OCI-LY1 (cell line): ENCODE results near the gene NRAS.

Experiments
- H2AFZ ChIP-seq: fragments of 200-600 bp; sonication (generic), shearing (Covaris generic); 2 replicates; pipeline ENCODE4 v1.6.0; 2014; ENCODE audit warnings: antibody characterized with exemption, mild to moderate bottlenecking, low read length
- H3F3A ChIP-seq: fragments of 200-600 bp; sonication (generic), shearing (Covaris generic); 2 replicates; pipeline ENCODE4 v1.6.0; 2014; ENCODE audit warnings: mild to moderate bottlenecking, antibody characterized with exemption, low read length, moderate library complexity; ENCODE audit not compliant: insufficient read depth
- H3K27ac ChIP-seq: fragments of 200-600 bp; sonication (generic); 2 replicates; pipeline ENCODE4 v1.5.1; 2014; ENCODE audit warnings: low read length, mixed run types, mild to moderate bottlenecking, low read depth; ENCODE audit not compliant: poor library complexity, severe bottlenecking
- H3K27me3 ChIP-seq: fragments of 200-600 bp; sonication (generic); 2 replicates; pipeline ENCODE4 v1.6.0; 2014; ENCODE audit warnings: antibody characterized with exemption, mild to moderate bottlenecking, low read length, moderate library complexity; ENCODE audit not compliant: insufficient read depth
- H3K36me3 ChIP-seq: fragments of 200-600 bp; sonication (generic); 2 replicates; pipeline ENCODE4 v1.6.1; 2014; ENCODE audit warnings: mild to moderate bottlenecking, antibody characterized with exemption, low read length, moderate library complexity, mixed read lengths; ENCODE audit not compliant: insufficient read depth
- H3K4me1 ChIP-seq: fragments of 200-600 bp; sonication (generic); 2 replicates; pipeline ENCODE4 v1.5.1; 2014; ENCODE audit warnings: mild to moderate bottlenecking, low read length, moderate library complexity; ENCODE audit not compliant: insufficient read depth, severe bottlenecking
- H3K4me2 ChIP-seq: fragments of 200-600 bp; sonication (generic), shearing (Covaris generic); 2 replicates; pipeline ENCODE4 v1.6.1; 2014; ENCODE audit warnings: low read length
- H3K4me3 ChIP-seq: fragments of 200-600 bp; sonication (generic); 2 replicates; pipeline ENCODE4 v1.5.1; 2014; ENCODE audit warnings: low read length, low read depth, mild to moderate bottlenecking, mixed read lengths; ENCODE audit not compliant: poor library complexity, severe bottlenecking
- H3K79me2 ChIP-seq: fragments of 200-600 bp; shearing (Covaris generic); 2 replicates; pipeline ENCODE4 v1.6.1; 2016; ENCODE audit warnings: mixed run types, low read length, mixed read lengths; ENCODE audit not compliant: insufficient read depth
- H3K9ac ChIP-seq: fragments of 200-600 bp; sonication (generic), shearing (Covaris generic); 2 replicates; pipeline ENCODE4 v1.6.1; 2014; ENCODE audit warnings: mild to moderate bottlenecking, low read length, mixed read lengths
- H3K9me2 ChIP-seq: fragments of 200-600 bp; sonication (generic), shearing (Covaris generic); 2 replicates; pipeline ENCODE4 v1.6.1; 2014; ENCODE audit warnings: low read depth, mild to moderate bottlenecking, low read length, mixed read lengths
- H3K9me3 ChIP-seq: fragments of 200-600 bp; shearing (Covaris generic); 2 replicates; pipeline ENCODE4 v1.6.1; 2014; ENCODE audit warnings: low read length, mixed read lengths
- H4K20me1 ChIP-seq: fragments of 200-600 bp; sonication (generic), shearing (Covaris generic); 2 replicates; pipeline ENCODE4 v1.6.0; 2016; ENCODE audit warnings: mild to moderate bottlenecking, low read length; ENCODE audit not compliant: insufficient read depth
- EZH2 ChIP-seq: fragments of 200-600 bp; sonication (generic), shearing (Covaris generic); IDR thresholded peaks from 2 replicates; pipeline ENCODE4 v1.8.0; 2017; ENCODE audit warnings: borderline replicate concordance, mixed run types, mild to moderate bottlenecking, antibody characterized with exemption, low read length, moderate library complexity, mixed read lengths
- TF ChIP-seq, protein P1 (sequence below): fragments of 200-600 bp; sonication (generic), shearing (Covaris generic); IDR thresholded peaks from 2 replicates; pipeline ENCODE4 v1.5.1; 2017; ENCODE audit warnings: mild to moderate bottlenecking, antibody characterized with exemption, low read length, moderate library complexity, mixed read lengths

The NRAS gene

DNA sequence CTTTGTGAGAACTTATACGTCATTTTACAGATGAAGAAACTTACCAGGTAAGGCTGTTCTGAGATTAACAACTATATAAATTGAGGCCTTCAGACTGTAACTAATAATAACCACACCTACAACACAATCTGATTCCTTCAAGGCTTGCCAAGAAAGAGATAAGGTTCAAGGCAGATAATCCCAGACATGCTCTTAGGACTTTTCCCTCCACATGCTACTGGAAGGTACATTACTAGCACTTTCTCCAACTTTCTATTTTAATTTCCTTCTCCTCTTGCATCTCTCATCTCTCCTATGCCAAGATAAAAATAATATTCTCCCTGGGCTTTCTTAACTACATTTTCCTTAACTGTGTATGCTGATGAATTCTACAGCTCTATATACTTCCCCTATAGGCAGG is 18.9 kb upstream of the NRAS start:
- Histone ChIP-seq H2AFZ (no peak overlapping the region), H3K36me3 (peaks cover 99% of the 10 kb centered on the region), H4K20me1 (no peaks in the 10 kb centered on the region), H3K27ac (no peak overlapping the region), H3K9me2 (no peaks in the 10 kb centered on the region), H3F3A (no peaks in the 10 kb centered on the region), H3K4me1 (no peaks in the 10 kb centered on the region), H3K4me2 (no peak overlapping the region), H3K79me2 (peaks cover 13% of the 10 kb centered on the region), H3K9ac (no peak overlapping the region), H3K27me3 (no peaks in the 10 kb centered on the region), H3K9me3 (no peaks in the 10 kb centered on the region), H3K4me3 (no peak overlapping the region)
- TF ChIP-seq, protein P1, sequence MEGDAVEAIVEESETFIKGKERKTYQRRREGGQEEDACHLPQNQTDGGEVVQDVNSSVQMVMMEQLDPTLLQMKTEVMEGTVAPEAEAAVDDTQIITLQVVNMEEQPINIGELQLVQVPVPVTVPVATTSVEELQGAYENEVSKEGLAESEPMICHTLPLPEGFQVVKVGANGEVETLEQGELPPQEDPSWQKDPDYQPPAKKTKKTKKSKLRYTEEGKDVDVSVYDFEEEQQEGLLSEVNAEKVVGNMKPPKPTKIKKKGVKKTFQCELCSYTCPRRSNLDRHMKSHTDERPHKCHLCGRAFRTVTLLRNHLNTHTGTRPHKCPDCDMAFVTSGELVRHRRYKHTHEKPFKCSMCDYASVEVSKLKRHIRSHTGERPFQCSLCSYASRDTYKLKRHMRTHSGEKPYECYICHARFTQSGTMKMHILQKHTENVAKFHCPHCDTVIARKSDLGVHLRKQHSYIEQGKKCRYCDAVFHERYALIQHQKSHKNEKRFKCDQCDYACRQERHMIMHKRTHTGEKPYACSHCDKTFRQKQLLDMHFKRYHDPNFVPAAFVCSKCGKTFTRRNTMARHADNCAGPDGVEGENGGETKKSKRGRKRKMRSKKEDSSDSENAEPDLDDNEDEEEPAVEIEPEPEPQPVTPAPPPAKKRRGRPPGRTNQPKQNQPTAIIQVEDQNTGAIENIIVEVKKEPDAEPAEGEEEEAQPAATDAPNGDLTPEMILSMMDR, result no peak
- no peak for TF ChIP-seq EZH2

DNA sequence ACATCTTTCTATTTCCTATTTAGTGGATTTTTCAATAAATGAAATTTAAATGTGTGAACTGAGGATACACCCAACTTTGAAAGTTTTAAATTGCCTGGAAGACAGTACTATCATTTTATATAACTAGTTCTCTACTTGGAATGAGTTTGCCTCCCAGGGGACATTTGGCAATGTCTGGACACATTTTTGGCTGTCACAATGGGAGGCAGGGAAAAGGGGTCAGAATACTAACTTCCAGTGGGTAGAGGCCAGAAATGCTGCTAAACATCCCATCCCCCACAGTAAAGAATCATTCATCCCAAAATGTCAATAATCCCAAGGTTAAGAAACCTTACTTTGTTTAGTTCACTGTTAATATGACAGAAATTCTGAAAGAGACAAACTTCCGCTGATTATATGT is 13.2 kb upstream of the NRAS start:
- H3K9me2 ChIP-seq, result no peaks in the 10 kb centered on the region
- no peaks in the 10 kb centered on the region for H4K20me1 ChIP-seq
- no peaks in the 10 kb centered on the region for H3F3A ChIP-seq
- no peaks in the 10 kb centered on the region for H3K79me2 ChIP-seq
- TF ChIP-seq, protein P1, result no peak
- no peak for TF ChIP-seq EZH2
- H3K9me3 ChIP-seq, result no peaks in the 10 kb centered on the region
- no peaks in the 10 kb centered on the region for H3K4me1 ChIP-seq
- H2AFZ ChIP-seq, result no peak overlapping the region
- H3K4me2 ChIP-seq, result no peak overlapping the region
- H3K36me3 ChIP-seq, result peaks cover 100% of the 10 kb centered on the region
- no peaks in the 10 kb centered on the region for H3K27me3 ChIP-seq
- no peak overlapping the region for H3K4me3 ChIP-seq
- no peak overlapping the region for H3K9ac ChIP-seq
- no peak overlapping the region for H3K27ac ChIP-seq

DNA sequence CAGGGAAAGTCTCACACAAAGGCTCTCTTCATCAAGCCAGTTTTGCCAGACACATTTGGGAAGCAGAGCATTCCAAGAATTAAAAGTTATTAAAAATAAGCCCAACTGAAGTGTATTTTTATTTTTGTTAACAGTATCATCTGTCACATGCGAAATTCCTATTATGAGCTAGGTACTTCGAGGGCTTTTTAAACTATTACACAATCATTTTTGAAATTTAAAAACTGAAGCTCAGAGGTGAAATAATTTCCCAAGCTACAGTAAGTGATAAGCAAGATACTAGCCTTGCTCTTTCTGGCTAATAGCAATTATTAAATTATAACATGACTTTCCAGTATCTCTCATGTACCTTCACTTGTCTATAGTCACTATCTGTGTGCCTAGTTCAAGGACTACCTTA is 12.0 kb upstream of the NRAS start:
- Histone ChIP-seq H3K9ac (no peak overlapping the region), H3K27me3 (no peaks in the 10 kb centered on the region), H3F3A (no peaks in the 10 kb centered on the region), H3K36me3 (peaks cover 100% of the 10 kb centered on the region), H3K4me3 (no peak overlapping the region), H3K79me2 (no peaks in the 10 kb centered on the region), H3K9me3 (no peaks in the 10 kb centered on the region), H3K4me2 (no peak overlapping the region), H3K4me1 (no peaks in the 10 kb centered on the region), H4K20me1 (no peaks in the 10 kb centered on the region), H3K27ac (no peak overlapping the region), H2AFZ (no peak overlapping the region), H3K9me2 (no peaks in the 10 kb centered on the region)
- TF ChIP-seq, protein P1, result no peak
- no peak for TF ChIP-seq EZH2
